Spinal cord (tissue), 10 donors: ENCODE data around the gene LAMB4. TPM values are rescaled to one million over a fixed set of nuclear protein-coding genes. Genes with fewer than 3 reads are reported as not detected.

Source experiments
- DNase-seq, 6 donors: peaks; one replicate each; pipeline versions ENCODE4 v3.0.0 to v3.0.0-alpha.2; 2013 to 2015; ENCODE audit warnings: low spot score in 6 of 6, low read depth in 4 of 6
- H3K27ac ChIP-seq: one replicate; pipeline ENCODE4 v1.5.1; 2013; ENCODE audit warnings: low read depth, low read length, control low read depth
- H3K27me3 ChIP-seq: one replicate; pipeline ENCODE4 v1.6.1; 2013; ENCODE audit warnings: low read length; ENCODE audit not compliant: control insufficient read depth, insufficient read depth
- H3K36me3 ChIP-seq: one replicate; pipeline ENCODE4 v1.6.1; 2013; ENCODE audit warnings: low read length; ENCODE audit not compliant: control insufficient read depth, insufficient read depth
- H3K4me1 ChIP-seq: one replicate; pipeline ENCODE4 v1.6.1; 2013; ENCODE audit warnings: low read length; ENCODE audit not compliant: control insufficient read depth, insufficient read depth
- H3K4me3 ChIP-seq: one replicate; pipeline ENCODE4 v1.5.1; 2013; ENCODE audit warnings: low read depth, low read length, control low read depth
- H3K9me3 ChIP-seq: one replicate; pipeline ENCODE4 v1.6.1; 2013; ENCODE audit warnings: low read length; ENCODE audit not compliant: control insufficient read depth, insufficient read depth
- WGBS: methylation state at CpG from one replicate; pipeline ENCODE4 v1.1.5; 2013; ENCODE audit warnings: missing lambda C conversion rate; ENCODE audit not compliant: insufficient coverage; 5-methylcytosine and 5-hydroxymethylcytosine counted together
- polyA plus RNA-seq, 2 donors: library from polyadenylated mRNA; unstranded; fragments of 120-200 nt; gene quantifications; one replicate each; pipeline ENCODE4 v1.2.1, GENCODE V29; 2013; ENCODE audit not compliant: insufficient read length in 2 of 2
- total RNA-seq, 2 donors: library from RNA; depleted of rRNA in 1 of 2; stranded (reverse); fragments of 120-200 nt in 1 of 2; fragments of >200 nt in 1 of 2; gene quantifications; one replicate each; pipeline versions ENCODE4 v1.2.3 to v1.2.4, GENCODE V29; 2013 to 2014
- donor health status: healthy.

LAMB4 gene
- total and polyA plus RNA-seq, 4 donors = 0.19 to 0.50 (median 0.29) TPM

DNA sequence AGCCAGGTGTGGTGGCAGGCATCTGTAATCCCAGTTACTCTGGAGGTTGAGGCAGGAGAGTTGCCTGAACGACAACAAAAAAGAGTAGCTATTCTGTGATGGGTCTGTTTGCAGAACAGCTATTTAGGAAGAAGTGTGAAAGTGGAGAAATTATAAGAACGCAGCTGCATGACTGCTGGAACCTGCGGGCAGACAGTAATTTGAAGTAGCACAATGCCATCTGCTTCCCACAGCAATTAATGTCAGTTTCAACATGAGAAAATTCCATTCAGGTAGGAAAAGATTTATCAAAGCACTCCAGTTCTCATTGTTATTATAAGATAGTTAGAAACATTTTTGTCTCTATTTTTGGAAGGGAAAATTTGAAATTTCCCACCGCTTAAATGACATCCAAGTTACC lies 148.7 kb downstream of the LAMB4 start:
- peak overlapping the region; percentile 22 for H3K27ac ChIP-seq
- WGBS = 80% methylated on average over 1 of the region's 4 CpGs
- H3K4me1 ChIP-seq = peaks cover 6% of the 10 kb centered on the region
- peak in 1 of 6 donors; percentile 58 for DNase-seq
- H3K27me3 ChIP-seq = no peaks in the 10 kb centered on the region
- no peaks in the 10 kb centered on the region for H3K9me3 ChIP-seq
- peaks cover 16% of the 10 kb centered on the region for H3K36me3 ChIP-seq
- no peak overlapping the region for H3K4me3 ChIP-seq

DNA sequence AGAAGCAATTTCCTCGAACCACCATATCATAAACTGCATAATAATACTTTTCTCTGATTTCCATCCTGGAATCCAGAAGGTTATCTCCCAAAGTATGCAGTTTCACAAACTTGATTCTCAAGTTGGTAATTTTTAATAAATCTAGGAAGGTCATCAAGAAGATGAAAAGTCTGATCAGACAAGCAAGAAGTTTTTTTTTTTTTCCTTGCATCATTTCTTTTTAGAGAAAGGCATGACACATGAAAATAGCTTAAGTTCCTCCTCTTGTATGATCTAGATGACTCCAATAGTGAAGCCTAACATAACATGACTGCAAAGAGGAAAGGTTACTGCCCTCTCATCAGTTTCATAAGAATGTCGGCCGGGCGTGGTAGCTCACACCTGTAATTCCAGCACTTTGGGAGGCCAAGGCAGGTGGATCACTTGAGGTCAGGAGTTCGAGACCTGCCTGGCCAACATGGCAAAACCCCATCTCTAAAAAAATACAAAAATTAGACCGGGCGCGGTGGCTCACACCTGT lies 149.4 kb downstream of the LAMB4 start:
- Histone ChIP-seq H3K27me3 (no peaks in the 10 kb centered on the region), H3K4me3 (no peak overlapping the region), H3K4me1 (peaks cover 6% of the 10 kb centered on the region), H3K9me3 (no peaks in the 10 kb centered on the region), H3K36me3 (peaks cover 20% of the 10 kb centered on the region), H3K27ac (no peak overlapping the region)
- no peak for DNase-seq
- WGBS = 92% methylated on average over 7 of the region's 8 CpGs

GRCh38 chr7:107980171-107980570 lies 150.0 kb downstream of the LAMB4 start:
- H3K27me3 ChIP-seq = no peaks in the 10 kb centered on the region
- no peaks in the 10 kb centered on the region for H3K9me3 ChIP-seq
- no peak overlapping the region for H3K4me3 ChIP-seq
- peaks cover 6% of the 10 kb centered on the region for H3K4me1 ChIP-seq
- DNase-seq = no peak
- H3K27ac ChIP-seq = no peak overlapping the region
- H3K36me3 ChIP-seq = peaks cover 20% of the 10 kb centered on the region
- no CpG with 5 or more reads among the region's 3 CpGs for WGBS

GRCh38 chr7:107978815-107979408 lies 151.2 kb downstream of the LAMB4 start:
- Histone ChIP-seq H3K27me3 (no peaks in the 10 kb centered on the region), H3K36me3 (peaks cover 20% of the 10 kb centered on the region), H3K9me3 (no peaks in the 10 kb centered on the region), H3K27ac (no peak overlapping the region), H3K4me3 (no peak overlapping the region), H3K4me1 (peaks cover 6% of the 10 kb centered on the region)
- WGBS = 100% methylated on average over 1 of the region's 5 CpGs
- no peak for DNase-seq

GRCh38 chr7:107977048-107977447 lies 153.1 kb downstream of the LAMB4 start:
- peaks cover 20% of the 10 kb centered on the region for H3K36me3 ChIP-seq
- no peak overlapping the region for H3K27ac ChIP-seq
- H3K4me3 ChIP-seq = no peak overlapping the region
- no peaks in the 10 kb centered on the region for H3K9me3 ChIP-seq
- H3K4me1 ChIP-seq = peaks cover 6% of the 10 kb centered on the region
- no peaks in the 10 kb centered on the region for H3K27me3 ChIP-seq
- DNase-seq = no peak
- no CpG with 5 or more reads among the region's 4 CpGs for WGBS

- Histone ChIP-seq H3K4me3 (no peak overlapping the region), H3K9me3 (no peaks in the 10 kb centered on the region), H3K4me1 (peaks cover 6% of the 10 kb centered on the region), H3K27ac (no peak overlapping the region), H3K36me3 (peaks cover 20% of the 10 kb centered on the region), H3K27me3 (no peaks in the 10 kb centered on the region)
- DNase-seq = no peak
- WGBS = 33% methylated on average over 1 of the region's 1 CpG
Measured at GRCh38 chr7:107976620-107977019, 153.5 kb downstream of the LAMB4 start.

DNA sequence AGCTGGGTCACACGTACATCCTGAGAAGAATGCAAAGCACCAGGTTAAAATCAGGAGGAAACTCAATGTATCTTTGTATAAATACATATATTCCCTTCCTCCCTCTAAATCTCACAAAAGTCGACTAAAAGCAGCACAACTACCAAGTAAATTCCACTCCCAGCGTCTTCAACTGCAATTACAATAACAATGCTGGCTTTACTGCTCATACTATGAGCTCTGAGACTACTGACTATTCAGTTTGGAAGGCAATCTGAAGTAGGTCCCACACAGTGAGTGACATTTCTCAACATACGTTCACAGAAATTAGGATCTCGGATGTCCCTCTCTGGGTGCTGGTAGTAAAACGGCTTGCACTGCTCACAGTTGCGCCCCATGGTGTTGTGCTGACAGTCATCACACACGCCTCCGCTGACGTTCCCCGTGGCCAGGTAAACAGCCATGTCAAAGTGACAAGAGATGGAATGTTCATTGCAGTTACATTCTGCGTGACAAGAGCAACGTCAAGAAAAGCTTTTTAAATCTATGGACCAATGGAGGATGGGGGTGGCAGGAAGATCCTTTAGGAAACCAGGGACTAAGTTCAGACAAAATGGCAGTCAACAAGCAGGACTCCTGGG lies 154.7 kb downstream of the LAMB4 start:
- Histone ChIP-seq H3K36me3 (peaks cover 20% of the 10 kb centered on the region), H3K9me3 (no peaks in the 10 kb centered on the region), H3K4me3 (no peak overlapping the region), H3K27ac (no peak overlapping the region), H3K4me1 (peaks cover 6% of the 10 kb centered on the region), H3K27me3 (no peaks in the 10 kb centered on the region)
- no peak for DNase-seq
- 86% methylated on average over 13 of the region's 13 CpGs for WGBS

- H3K9me3 ChIP-seq = no peaks in the 10 kb centered on the region
- peaks cover 16% of the 10 kb centered on the region for H3K36me3 ChIP-seq
- H3K27me3 ChIP-seq = no peaks in the 10 kb centered on the region
- no peak for DNase-seq
- H3K4me1 ChIP-seq = peaks cover 6% of the 10 kb centered on the region
- H3K27ac ChIP-seq = no peak overlapping the region
- H3K4me3 ChIP-seq = no peak overlapping the region
Measured at GRCh38 chr7:107973861-107974260, 156.3 kb downstream of the LAMB4 start.
